Lower lobe of right lung (tissue), 2 donors: ENCODE data around the gene ATP6V1F. TPM values are rescaled to one million over a fixed set of nuclear protein-coding genes. Genes with fewer than 3 reads are reported as not detected.
A peak's percentile ranks its signal among the peaks of the same experiment; 100 is the strongest.

Experiments
- ATAC-seq, 2 donors: fragments of 200-7000 bp; cut with Tn5 transposase; one replicate each; pipeline ENCODE4 v1.9.1; 2020 to 2022; ENCODE audit warnings: mild to moderate bottlenecking in 2 of 2, moderate library complexity in 2 of 2
- DNase-seq: peaks from one replicate; pipeline ENCODE4 v3.0.0-alpha.2; 2020
- H3K27ac ChIP-seq: fragments of 200-600 bp; one replicate; pipeline ENCODE4 v1.8.0; 2022
- H3K27me3 ChIP-seq: fragments of 200-600 bp; one replicate; pipeline ENCODE4 v1.8.0; 2022; ENCODE audit warnings: low read depth
- H3K36me3 ChIP-seq: fragments of 200-600 bp; one replicate; pipeline ENCODE4 v1.8.0; 2022; ENCODE audit warnings: mild to moderate bottlenecking
- H3K4me1 ChIP-seq: fragments of 200-600 bp; one replicate; pipeline ENCODE4 v1.8.0; 2022
- H3K4me3 ChIP-seq: fragments of 200-600 bp; one replicate; pipeline ENCODE4 v1.8.0; 2022; ENCODE audit warnings: mild to moderate bottlenecking
- H3K9me3 ChIP-seq: fragments of 200-600 bp; one replicate; pipeline ENCODE4 v1.8.0; 2022
- intact Hi-C: fragments of 100-400 bp; cut with DNase I; formaldehyde crosslinking; loops from one replicate; pipeline ENCODE4 v1.11.0; 2022
- total RNA-seq: library from RNA; stranded (reverse); fragmentation: NEBNext Ultra II Directional; extraction: Animal tissue kit (Norgen Biotek cat#: 25700); gene quantifications from one replicate; pipeline ENCODE4 v1.2.1, GENCODE V29; 2021
- TF ChIP-seq, protein P1 (sequence below): fragments of 200-600 bp; IDR thresholded peaks from one replicate; pipeline ENCODE4 v1.8.0; 2022; ENCODE audit warnings: antibody characterized with exemption, mild to moderate bottlenecking
- donor health status: DM: no; HTN: yes; CAD: no; lungs with severe emphysema.

Gene ATP6V1F
- total RNA-seq, 1 donor from 2014 or later = 208 TPM

DNA sequence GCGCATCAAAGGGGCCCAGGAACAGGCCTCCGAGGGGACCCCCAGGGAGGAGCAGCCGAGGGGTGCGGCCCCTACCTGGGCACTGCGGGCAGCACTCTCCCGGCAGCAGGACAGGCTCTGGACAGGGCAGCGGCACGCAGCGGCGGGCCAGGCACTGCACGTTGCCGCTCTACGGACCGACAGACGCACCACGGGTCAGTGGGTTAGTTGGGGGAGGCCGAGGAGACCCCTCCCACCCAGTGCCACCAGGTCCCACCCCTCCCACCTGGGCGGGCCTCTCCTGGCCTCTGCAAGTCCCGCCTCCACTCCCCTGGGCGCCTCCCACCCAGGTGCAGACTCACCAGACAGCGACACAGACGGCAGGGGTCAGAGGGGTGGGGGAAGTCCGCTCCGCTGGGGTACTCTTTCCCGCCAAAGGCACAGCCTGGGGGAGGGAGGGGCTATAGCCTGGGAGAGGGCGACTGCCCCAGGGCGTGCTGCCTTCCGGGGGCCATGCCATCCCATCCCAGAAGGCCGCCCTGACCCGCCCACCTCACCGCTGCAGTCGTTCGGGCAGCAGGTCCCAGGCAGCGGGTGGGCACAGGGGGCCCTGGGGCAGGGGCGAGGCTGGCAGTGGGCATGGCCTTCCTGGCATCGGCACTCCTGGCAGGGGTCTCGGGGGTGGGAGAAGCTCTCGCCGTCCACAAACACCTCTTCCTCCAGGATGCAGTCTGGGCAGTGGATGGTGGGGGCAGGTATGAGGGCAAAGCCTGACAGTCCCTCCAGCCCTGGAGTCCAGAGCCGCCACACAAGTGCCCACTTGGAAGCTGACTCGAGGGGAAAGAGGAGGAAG is 28.7 kb downstream of the ATP6V1F start:
- Histone ChIP-seq H3K27me3 (peaks cover 22% of the 10 kb centered on the region), H3K4me3 (peak overlapping the region; percentile 43), H3K4me1 (peaks cover 6% of the 10 kb centered on the region), H3K27ac (no peak overlapping the region), H3K36me3 (no peaks in the 10 kb centered on the region), H3K9me3 (no peaks in the 10 kb centered on the region)
- intact Hi-C loops = no loop called here
- DNase-seq (no peak), ATAC-seq (peak; percentile 20 to 29)
- TF ChIP-seq, protein P1, sequence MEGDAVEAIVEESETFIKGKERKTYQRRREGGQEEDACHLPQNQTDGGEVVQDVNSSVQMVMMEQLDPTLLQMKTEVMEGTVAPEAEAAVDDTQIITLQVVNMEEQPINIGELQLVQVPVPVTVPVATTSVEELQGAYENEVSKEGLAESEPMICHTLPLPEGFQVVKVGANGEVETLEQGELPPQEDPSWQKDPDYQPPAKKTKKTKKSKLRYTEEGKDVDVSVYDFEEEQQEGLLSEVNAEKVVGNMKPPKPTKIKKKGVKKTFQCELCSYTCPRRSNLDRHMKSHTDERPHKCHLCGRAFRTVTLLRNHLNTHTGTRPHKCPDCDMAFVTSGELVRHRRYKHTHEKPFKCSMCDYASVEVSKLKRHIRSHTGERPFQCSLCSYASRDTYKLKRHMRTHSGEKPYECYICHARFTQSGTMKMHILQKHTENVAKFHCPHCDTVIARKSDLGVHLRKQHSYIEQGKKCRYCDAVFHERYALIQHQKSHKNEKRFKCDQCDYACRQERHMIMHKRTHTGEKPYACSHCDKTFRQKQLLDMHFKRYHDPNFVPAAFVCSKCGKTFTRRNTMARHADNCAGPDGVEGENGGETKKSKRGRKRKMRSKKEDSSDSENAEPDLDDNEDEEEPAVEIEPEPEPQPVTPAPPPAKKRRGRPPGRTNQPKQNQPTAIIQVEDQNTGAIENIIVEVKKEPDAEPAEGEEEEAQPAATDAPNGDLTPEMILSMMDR = peak; percentile 6

DNA sequence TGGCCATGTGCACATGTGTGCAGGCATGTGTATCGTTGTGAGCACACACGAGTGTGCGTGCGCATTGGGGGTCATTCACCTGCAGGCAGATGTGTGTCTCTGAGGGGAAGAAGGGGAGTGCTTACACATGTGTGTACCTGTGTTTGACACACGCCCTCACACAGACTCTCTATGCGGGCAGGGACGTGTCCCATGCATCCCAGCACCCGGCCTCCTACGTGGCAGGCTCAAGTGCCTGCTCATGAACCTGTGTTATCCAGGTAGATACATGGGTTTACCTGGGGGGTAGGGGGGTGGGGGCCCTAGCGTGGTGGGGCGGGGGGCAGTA is 29.2 kb downstream of the ATP6V1F start:
- H3K36me3 ChIP-seq = no peaks in the 10 kb centered on the region
- TF ChIP-seq, protein P1 = no peak
- H3K4me1 ChIP-seq = peaks cover 6% of the 10 kb centered on the region
- no peaks in the 10 kb centered on the region for H3K9me3 ChIP-seq
- ATAC-seq (no peak), DNase-seq (no peak)
- peaks cover 22% of the 10 kb centered on the region for H3K27me3 ChIP-seq
- no peak overlapping the region for H3K4me3 ChIP-seq
- no peak overlapping the region for H3K27ac ChIP-seq
- intact Hi-C loops = no loop called here

DNA sequence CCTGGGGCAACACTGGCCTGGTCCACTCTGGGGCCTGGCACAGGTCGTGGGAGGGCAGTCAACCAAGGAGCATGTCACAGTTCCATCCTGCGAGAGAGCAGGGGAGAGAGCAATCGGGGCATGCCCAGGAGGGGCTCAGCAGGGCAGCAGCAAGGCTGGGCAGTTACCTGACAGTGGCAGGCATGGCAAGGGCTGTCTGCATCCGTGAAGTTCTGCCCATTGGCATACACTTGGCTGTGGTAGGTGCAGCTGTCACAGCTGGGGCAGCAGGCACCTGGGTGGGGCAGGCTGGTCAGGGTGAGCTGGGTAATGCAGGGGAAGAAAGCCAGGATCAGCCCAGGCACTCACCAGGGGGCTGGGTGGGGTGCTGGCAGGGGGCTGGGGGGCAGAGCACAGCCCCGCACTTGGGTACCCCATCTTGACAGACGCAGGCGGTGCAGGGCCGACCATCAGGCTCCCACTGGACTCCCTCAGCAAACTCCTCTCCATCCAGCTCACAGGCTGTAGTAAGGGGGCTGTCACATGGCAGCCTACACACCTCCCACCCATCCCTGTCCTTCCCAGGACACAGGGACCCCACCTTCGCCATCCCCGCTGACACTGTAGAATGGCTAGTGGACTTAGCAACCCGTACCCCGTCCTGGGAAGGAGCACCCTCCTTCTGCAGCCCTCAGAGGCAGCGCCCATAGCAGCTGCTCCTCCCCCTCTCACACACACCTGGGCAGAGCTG is 30.0 kb downstream of the ATP6V1F start:
- H3K9me3 ChIP-seq = no peaks in the 10 kb centered on the region
- ATAC-seq = peak in 1 of 2 donors; percentile 5
- no peak overlapping the region for H3K4me3 ChIP-seq
- H3K27ac ChIP-seq = no peak overlapping the region
- TF ChIP-seq, protein P1 = no peak
- DNase-seq = no peak
- H3K4me1 ChIP-seq = peaks cover 6% of the 10 kb centered on the region
- no peaks in the 10 kb centered on the region for H3K36me3 ChIP-seq
- peaks cover 22% of the 10 kb centered on the region for H3K27me3 ChIP-seq
- intact Hi-C loops = no loop called here

DNA sequence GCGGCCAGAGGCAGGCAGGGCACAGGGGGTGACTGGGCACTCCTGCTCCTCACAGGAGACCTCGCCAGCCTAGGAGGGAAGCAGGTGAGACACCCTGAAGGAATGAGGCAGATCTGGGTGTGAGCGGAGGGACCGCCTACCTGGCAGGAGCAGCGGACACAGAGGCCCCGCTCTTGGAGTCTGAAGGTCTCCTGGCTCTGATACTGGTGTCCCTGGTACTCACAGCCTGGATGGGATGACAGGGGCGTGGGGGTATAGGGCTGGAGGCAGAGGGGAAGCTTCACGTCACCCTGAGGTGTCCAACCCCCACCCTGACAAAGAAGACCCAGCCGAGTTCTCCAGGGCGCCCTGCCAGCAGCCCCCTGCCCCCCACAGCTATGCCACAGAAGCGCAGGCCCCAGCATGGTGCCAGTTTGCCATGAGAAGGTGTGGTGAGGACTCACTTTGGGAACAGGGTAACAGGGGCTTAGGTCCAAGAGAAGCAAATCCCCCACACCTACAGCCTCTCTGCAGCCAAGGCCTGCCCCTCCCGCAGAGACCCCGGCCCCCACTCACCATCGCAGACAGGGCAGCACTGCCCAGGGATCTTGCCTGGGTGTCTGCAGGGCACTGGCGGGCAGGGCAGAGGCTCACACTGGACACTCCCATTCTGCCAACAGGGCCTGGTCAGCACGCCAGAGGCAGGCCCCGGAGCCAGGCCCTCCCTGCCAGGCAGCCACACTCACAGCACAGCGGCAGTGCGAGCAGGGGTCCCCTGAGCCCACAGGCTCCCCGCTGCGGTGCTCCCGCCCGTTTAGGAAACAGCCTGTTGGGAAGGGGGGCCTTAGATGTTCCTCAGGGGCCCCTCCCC is 30.8 kb downstream of the ATP6V1F start:
- H3K27ac ChIP-seq = no peak overlapping the region
- H3K27me3 ChIP-seq = peaks cover 22% of the 10 kb centered on the region
- H3K4me1 ChIP-seq = peaks cover 6% of the 10 kb centered on the region
- TF ChIP-seq, protein P1 = no peak
- ATAC-seq (peak in 1 of 2 donors; percentile 59), DNase-seq (no peak)
- no peak overlapping the region for H3K4me3 ChIP-seq
- H3K36me3 ChIP-seq = no peaks in the 10 kb centered on the region
- no peaks in the 10 kb centered on the region for H3K9me3 ChIP-seq
- intact Hi-C loops = no loop called here

DNA sequence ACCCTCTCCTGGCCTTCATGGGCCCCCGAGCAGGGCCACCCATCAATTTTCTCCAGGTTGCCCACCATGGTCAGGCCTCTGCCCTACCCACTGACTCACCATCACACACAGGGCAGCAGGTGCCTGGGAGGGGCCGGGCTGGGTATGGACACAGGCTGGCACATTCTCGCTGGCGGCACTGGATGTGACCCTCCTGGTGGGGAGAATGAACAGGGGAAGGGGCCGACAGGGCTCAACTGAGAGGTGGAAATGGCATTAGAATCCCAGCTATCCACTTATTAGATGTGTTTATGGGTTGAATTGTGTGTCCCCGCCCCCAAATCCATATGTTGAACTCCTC is 31.4 kb downstream of the ATP6V1F start:
- no peak overlapping the region for H3K27ac ChIP-seq
- no peak overlapping the region for H3K4me3 ChIP-seq
- H3K36me3 ChIP-seq = no peaks in the 10 kb centered on the region
- TF ChIP-seq, protein P1 = no peak
- H3K4me1 ChIP-seq = peaks cover 6% of the 10 kb centered on the region
- H3K9me3 ChIP-seq = no peaks in the 10 kb centered on the region
- no peak for DNase-seq
- intact Hi-C loops = no loop called here
- ATAC-seq = no peak
- H3K27me3 ChIP-seq = peaks cover 22% of the 10 kb centered on the region
